ENCODE measurements around the gene ARHGAP25. TPM values are rescaled to one million over a fixed set of nuclear protein-coding genes. Genes with fewer than 3 reads are reported as not detected.

ARHGAP25 gene
- total and polyA plus RNA-seq, 8 donors = 6.1 to 43.5 (median 9.3) TPM

- DNase-seq = no peak
- no peak for ATAC-seq
- intact Hi-C loops (cut with DNase I) = loop anchor here in 1 of 2 donors (10.0 kb wide), 1 partner anchor 84 kb away; no protein-coding TSS in a partner anchor
- no peaks in the 10 kb centered on the region for H3K9me3 ChIP-seq
- no peaks in the 10 kb centered on the region for H3K36me3 ChIP-seq
- no peak overlapping the region for H3K4me3 ChIP-seq
- H3K27ac ChIP-seq = peak overlapping the region in 1 of 2 donors; percentile 45
- H3K27me3 ChIP-seq = no peaks in the 10 kb centered on the region
- H3K4me1 ChIP-seq = peaks cover 16 to 75% of the 10 kb centered on the region in 2 donors
- TF ChIP-seq, protein P1, sequence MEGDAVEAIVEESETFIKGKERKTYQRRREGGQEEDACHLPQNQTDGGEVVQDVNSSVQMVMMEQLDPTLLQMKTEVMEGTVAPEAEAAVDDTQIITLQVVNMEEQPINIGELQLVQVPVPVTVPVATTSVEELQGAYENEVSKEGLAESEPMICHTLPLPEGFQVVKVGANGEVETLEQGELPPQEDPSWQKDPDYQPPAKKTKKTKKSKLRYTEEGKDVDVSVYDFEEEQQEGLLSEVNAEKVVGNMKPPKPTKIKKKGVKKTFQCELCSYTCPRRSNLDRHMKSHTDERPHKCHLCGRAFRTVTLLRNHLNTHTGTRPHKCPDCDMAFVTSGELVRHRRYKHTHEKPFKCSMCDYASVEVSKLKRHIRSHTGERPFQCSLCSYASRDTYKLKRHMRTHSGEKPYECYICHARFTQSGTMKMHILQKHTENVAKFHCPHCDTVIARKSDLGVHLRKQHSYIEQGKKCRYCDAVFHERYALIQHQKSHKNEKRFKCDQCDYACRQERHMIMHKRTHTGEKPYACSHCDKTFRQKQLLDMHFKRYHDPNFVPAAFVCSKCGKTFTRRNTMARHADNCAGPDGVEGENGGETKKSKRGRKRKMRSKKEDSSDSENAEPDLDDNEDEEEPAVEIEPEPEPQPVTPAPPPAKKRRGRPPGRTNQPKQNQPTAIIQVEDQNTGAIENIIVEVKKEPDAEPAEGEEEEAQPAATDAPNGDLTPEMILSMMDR (IDR thresholded peaks at IDR 0.05) = no peak
Observed at GRCh38 chr2:68750592-68751396, 16.2 kb downstream of the ARHGAP25 start.

- intact Hi-C loops (cut with DNase I) = loop anchor here in 1 of 2 donors (10.0 kb wide), 1 partner anchor 83 kb away; no protein-coding TSS in a partner anchor
- no peaks in the 10 kb centered on the region for H3K36me3 ChIP-seq
- TF ChIP-seq, protein P1 (IDR thresholded peaks at IDR 0.05) = peak; percentile 95 to 96
- no peaks in the 10 kb centered on the region for H3K27me3 ChIP-seq
- H3K4me1 ChIP-seq = peaks cover 16 to 74% of the 10 kb centered on the region in 2 donors
- DNase-seq (peak; percentile 77 to 96 (median 91)), ATAC-seq (peak; percentile 98)
- no peak overlapping the region for H3K4me3 ChIP-seq
- peak overlapping the region in 1 of 2 donors; percentile 45 for H3K27ac ChIP-seq
- H3K9me3 ChIP-seq = no peaks in the 10 kb centered on the region
Observed at GRCh38 chr2:68751397-68752339, 17.1 kb downstream of the ARHGAP25 start.

DNA sequence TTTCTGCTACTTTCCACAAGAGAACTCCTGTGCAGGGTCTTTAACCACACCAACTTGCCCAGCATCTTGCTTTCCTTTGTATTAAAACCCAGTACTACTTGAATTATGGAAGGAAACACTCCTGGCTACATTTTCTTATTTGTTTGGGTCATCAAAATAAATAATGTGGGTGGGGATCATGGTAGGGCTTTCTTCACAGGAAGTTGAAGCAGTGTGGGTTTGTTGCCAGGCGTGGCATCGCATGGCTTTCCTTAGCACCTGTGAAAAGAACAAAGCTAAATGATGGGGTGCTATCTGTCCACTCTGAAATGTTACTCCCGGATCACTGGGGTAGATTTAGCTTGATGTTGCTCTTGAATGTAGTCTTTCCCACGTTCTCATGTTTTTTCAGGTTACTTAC, 18.7 kb downstream of the ARHGAP25 start:
- Histone ChIP-seq H3K27ac (peak overlapping the region in 1 of 2 donors; percentile 45), H3K9me3 (no peaks in the 10 kb centered on the region), H3K4me3 (no peak overlapping the region), H3K4me1 (peaks cover 12 to 62% of the 10 kb centered on the region in 2 donors), H3K36me3 (no peaks in the 10 kb centered on the region), H3K27me3 (no peaks in the 10 kb centered on the region)
- no peak for ATAC-seq
- TF ChIP-seq, protein P1 (IDR thresholded peaks at IDR 0.05) = no peak
- no peak for DNase-seq
- intact Hi-C loops (cut with DNase I) = loop anchor here in 1 of 2 donors (10.0 kb wide), 1 partner anchor 81 kb away; no protein-coding TSS in a partner anchor

- no peak for DNase-seq
- intact Hi-C loops (cut with DNase I) = loop anchor here in 1 of 2 donors (10.0 kb wide), 1 partner anchor 80 kb away; no protein-coding TSS in a partner anchor
- peak overlapping the region in 1 of 2 donors; percentile 49 for H3K27ac ChIP-seq
- no peaks in the 10 kb centered on the region for H3K36me3 ChIP-seq
- peak; percentile 47 for ATAC-seq
- TF ChIP-seq, protein P1 (IDR thresholded peaks at IDR 0.05) = no peak
- peaks cover 12 to 53% of the 10 kb centered on the region in 2 donors for H3K4me1 ChIP-seq
- H3K4me3 ChIP-seq = no peak overlapping the region
- no peaks in the 10 kb centered on the region for H3K9me3 ChIP-seq
- H3K27me3 ChIP-seq = no peaks in the 10 kb centered on the region
Observed at GRCh38 chr2:68755071-68755470, 20.5 kb downstream of the ARHGAP25 start.
